Adrenal gland (tissue), 12 donors: ENCODE measurements around the gene RALB. TPM values are rescaled to one million over a fixed set of nuclear protein-coding genes. Genes with fewer than 3 reads are reported as not detected.
A peak's percentile ranks its signal among the peaks of the same experiment; 100 is the strongest.

Experiments used
- DNase-seq, 7 donors: peaks; one replicate each; pipeline ENCODE4 v3.0.0-alpha.2; 2019 to 2020
- H3K27ac ChIP-seq, 5 donors: fragments of 200-600 bp; sonication (generic) in 4 of 5; 1 replicate in 3 of 5; 2 replicates in 2 of 5; pipeline versions ENCODE4 v1.5.1 to v1.8.0; 2016 to 2020; ENCODE audit warnings: mild to moderate bottlenecking in 1 of 5
- H3K27me3 ChIP-seq: fragments of 200-600 bp; 2 replicates; pipeline ENCODE4 v1.8.0; 2021
- H3K36me3 ChIP-seq, 2 donors: fragments of 200-600 bp; replicated peaks in 1 of 2; 1 replicate in 1 of 2; 2 replicates in 1 of 2; pipeline versions ENCODE4 v1.5.1 to v1.8.0; 2018 to 2022
- H3K4me1 ChIP-seq, 2 donors: fragments of 200-600 bp; replicated peaks in 1 of 2; 1 replicate in 1 of 2; 2 replicates in 1 of 2; pipeline versions ENCODE4 v1.5.1 to v1.8.0; 2018 to 2021
- H3K4me3 ChIP-seq, 4 donors: fragments of 200-600 bp; sonication (generic) in 3 of 4; one replicate each; pipeline ENCODE4 v1.5.1; 2016 to 2018
- H3K9me3 ChIP-seq, 3 donors: fragments of 200-600 bp; sonication (generic) in 1 of 3; replicated peaks in 1 of 3; 1 replicate in 2 of 3; 2 replicates in 1 of 3; pipeline versions ENCODE4 v1.5.1 to v1.8.0; 2016 to 2021
- POLR2A ChIP-seq, 2 donors: fragments of 450-650 bp; IDR thresholded peaks; one replicate each; pipeline ENCODE4 v1.6.1; 2017; ENCODE audit warnings: antibody characterized with exemption in 2 of 2, mild to moderate bottlenecking in 2 of 2, moderate library complexity in 1 of 2
- WGBS, 4 donors: extraction: QIAGEN DNeasy Blood & Tissue Kit in 2 of 4; methylation state at CpG; one replicate each; pipeline versions ENCODE4 v1.1.5 to v1.1.7; 2013 to 2017; 5-methylcytosine and 5-hydroxymethylcytosine counted together
- intact Hi-C, 2 donors: fragments of 100-400 bp; cut with DNase I; formaldehyde crosslinking; loops; one replicate each; pipeline versions ENCODE4 v1.14.1 to v1.15.0; 2022 to 2023
- polyA plus RNA-seq, 3 donors: library from polyadenylated mRNA; stranded (reverse); fragments of 200-250 nt in 2 of 3; fragments of 350-450 nt in 1 of 3; fragmentation: Illumina TruSeq in 1 of 3; extraction: RNeasy Lipid Tissue Mini Kit (QIAGEN cat#74804) in 1 of 3; gene quantifications; one replicate each; pipeline ENCODE4 v1.2.3, GENCODE V29; 2013 to 2014
- total RNA-seq, 9 donors: library from RNA; depleted of rRNA in 4 of 9; stranded (reverse); fragments of >200 nt in 4 of 9; fragments of 120-200 nt in 1 of 9; fragmentation: NEBNext Ultra II Directional in 1 of 9; extraction: Animal tissue kit (Norgen Biotek cat#: 25700) in 1 of 9; gene quantifications; one replicate each; pipeline versions ENCODE4 v1.1.0 to v1.2.4, GENCODE V29; 2013 to 2023
- TF ChIP-seq, protein P1 (sequence below), 6 experiments: fragments of 450-650 bp in 4 of 6; fragments of 200-600 bp in 2 of 6; sonication (generic) in 1 of 6; IDR thresholded peaks; 1 replicate in 5 of 6; 2 replicates in 1 of 6; pipeline versions ENCODE4 v1.5.1 to v1.8.0; 2016 to 2021; ENCODE audit warnings: antibody characterized with exemption in 6 of 6, mild to moderate bottlenecking in 2 of 6, moderate library complexity in 1 of 6
- donor health status: healthy with polysubstance abuse.
- donor health status: Bipolar disorder and iron deficiency.
- donor health status: DM: yes; HTN: yes; CAD: no.
- donor health status: DM: no; HTN: no; CAD: no.
- donor health status: DM: no; HTN: no; CAD: no.
- donor health status: DM: yes; HTN: yes; CAD: no.

Gene RALB
- total and polyA plus RNA-seq, 12 donors = 20.7 to 94.3 (median 51.6) TPM

DNA sequence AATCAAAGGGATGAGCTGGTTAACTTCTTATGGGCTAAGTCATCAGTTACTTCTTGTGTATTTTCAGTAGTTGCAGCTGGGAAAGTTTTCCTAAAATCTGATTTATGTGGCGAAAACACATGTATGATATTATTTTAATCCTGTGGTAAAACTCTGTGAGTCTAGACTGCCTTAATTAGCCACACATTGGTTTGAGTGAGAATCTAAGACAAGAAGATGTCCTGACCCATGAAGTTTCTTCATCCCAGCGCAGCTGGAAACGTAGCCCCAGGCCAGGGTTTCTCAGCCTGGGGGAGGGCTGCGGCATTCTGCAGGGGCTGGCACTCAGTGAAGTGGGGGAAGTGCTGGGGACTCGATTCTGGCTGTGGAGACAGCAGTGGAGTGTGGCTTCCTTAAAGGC is 48.6 kb downstream of the RALB start:
- WGBS, 4 donors = 93 to 98% (median 95%) methylated on average over 5 of the region's 5 CpGs
- H3K9me3 ChIP-seq = no peaks in the 10 kb centered on the region
- no peak overlapping the region for H3K4me3 ChIP-seq
- DNase-seq = no peak
- H3K27me3 ChIP-seq = no peaks in the 10 kb centered on the region
- TF ChIP-seq POLR2A (IDR thresholded peaks at IDR 0.05) = no peak
- TF ChIP-seq, protein P1, sequence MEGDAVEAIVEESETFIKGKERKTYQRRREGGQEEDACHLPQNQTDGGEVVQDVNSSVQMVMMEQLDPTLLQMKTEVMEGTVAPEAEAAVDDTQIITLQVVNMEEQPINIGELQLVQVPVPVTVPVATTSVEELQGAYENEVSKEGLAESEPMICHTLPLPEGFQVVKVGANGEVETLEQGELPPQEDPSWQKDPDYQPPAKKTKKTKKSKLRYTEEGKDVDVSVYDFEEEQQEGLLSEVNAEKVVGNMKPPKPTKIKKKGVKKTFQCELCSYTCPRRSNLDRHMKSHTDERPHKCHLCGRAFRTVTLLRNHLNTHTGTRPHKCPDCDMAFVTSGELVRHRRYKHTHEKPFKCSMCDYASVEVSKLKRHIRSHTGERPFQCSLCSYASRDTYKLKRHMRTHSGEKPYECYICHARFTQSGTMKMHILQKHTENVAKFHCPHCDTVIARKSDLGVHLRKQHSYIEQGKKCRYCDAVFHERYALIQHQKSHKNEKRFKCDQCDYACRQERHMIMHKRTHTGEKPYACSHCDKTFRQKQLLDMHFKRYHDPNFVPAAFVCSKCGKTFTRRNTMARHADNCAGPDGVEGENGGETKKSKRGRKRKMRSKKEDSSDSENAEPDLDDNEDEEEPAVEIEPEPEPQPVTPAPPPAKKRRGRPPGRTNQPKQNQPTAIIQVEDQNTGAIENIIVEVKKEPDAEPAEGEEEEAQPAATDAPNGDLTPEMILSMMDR (IDR thresholded peaks at IDR 0.05) = no peak
- no peak overlapping the region for H3K27ac ChIP-seq
- intact Hi-C loops = no loop called here
- no peaks in the 10 kb centered on the region for H3K4me1 ChIP-seq
- no peaks in the 10 kb centered on the region for H3K36me3 ChIP-seq

DNA sequence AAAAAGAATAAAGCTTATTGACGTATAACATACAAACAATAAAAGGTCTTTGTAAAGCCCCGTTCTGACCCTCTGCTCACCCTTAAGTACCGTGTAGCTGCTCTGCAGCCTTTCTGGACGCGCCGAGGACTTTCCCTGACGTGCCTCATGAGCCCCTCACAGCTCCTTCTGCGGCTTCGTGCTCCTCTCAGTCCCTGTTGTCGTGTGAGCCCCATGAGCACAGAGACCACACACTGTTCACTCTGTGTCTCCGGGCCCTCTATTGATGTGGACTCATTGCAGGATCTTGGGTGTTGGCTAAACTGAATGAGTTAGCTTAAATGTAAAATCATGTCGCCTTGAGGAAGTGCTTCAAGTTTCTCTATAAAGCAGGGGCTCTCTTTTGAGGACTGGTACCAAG is 49.6 kb downstream of the RALB start:
- TF ChIP-seq POLR2A (IDR thresholded peaks at IDR 0.05) = no peak
- TF ChIP-seq, protein P1 (IDR thresholded peaks at IDR 0.05) = no peak
- Histone ChIP-seq H3K4me3 (no peak overlapping the region), H3K36me3 (no peaks in the 10 kb centered on the region), H3K27me3 (no peaks in the 10 kb centered on the region), H3K4me1 (no peaks in the 10 kb centered on the region), H3K27ac (no peak overlapping the region), H3K9me3 (no peaks in the 10 kb centered on the region)
- WGBS, 4 donors = 85 to 96% (median 90%) methylated on average over 12 of the region's 12 CpGs
- intact Hi-C loops = no loop called here
- DNase-seq = no peak

GRCh38 chr2:120303177-120303576 is 50.5 kb downstream of the RALB start:
- 87 to 92% (median 90%) methylated on average over 6 of the region's 6 CpGs for WGBS, 4 donors
- intact Hi-C loops = no loop called here
- DNase-seq = no peak
- no peaks in the 10 kb centered on the region for H3K27me3 ChIP-seq
- no peak overlapping the region for H3K27ac ChIP-seq
- no peak for TF ChIP-seq POLR2A (IDR thresholded peaks at IDR 0.05)
- TF ChIP-seq, protein P1 (IDR thresholded peaks at IDR 0.05) = no peak
- H3K36me3 ChIP-seq = no peaks in the 10 kb centered on the region
- H3K4me3 ChIP-seq = no peak overlapping the region
- no peaks in the 10 kb centered on the region for H3K4me1 ChIP-seq
- H3K9me3 ChIP-seq = no peaks in the 10 kb centered on the region

DNA sequence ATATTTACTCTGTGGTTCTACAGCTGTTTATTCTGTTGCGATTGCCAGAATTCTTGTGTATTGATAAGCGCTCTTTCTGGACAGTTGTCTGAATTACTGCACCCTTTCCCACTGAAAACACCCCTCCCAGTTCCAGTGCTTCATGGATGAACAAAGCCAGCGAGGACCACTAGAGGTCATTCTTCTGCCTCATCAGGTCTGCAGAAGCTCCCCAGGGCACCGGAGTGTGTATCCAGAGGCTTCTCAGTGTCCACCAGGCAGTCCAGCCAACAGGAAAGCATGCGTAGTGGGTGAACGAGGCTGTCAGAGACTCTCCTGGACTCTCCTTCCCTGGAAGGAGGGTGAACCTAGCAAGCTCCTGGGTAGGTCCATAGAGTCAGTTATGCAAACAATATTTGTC is 52.6 kb downstream of the RALB start:
- Histone ChIP-seq H3K27me3 (no peaks in the 10 kb centered on the region), H3K27ac (no peak overlapping the region), H3K36me3 (no peaks in the 10 kb centered on the region), H3K4me3 (no peak overlapping the region), H3K9me3 (no peaks in the 10 kb centered on the region), H3K4me1 (no peaks in the 10 kb centered on the region)
- intact Hi-C loops = no loop called here
- TF ChIP-seq POLR2A (IDR thresholded peaks at IDR 0.05) = no peak
- TF ChIP-seq, protein P1 (IDR thresholded peaks at IDR 0.05) = peak in 1 of 6 experiments; percentile 10
- 66 to 83% (median 75%) methylated on average over 4 to 6 of the region's 6 CpGs for WGBS, 4 donors
- no peak for DNase-seq
